Measurements from ENCODE around the gene CPOX. TPM values are rescaled to one million over a fixed set of nuclear protein-coding genes. Genes with fewer than 3 reads are reported as not detected.

Gene CPOX
- total RNA-seq, 2 donors from 2014 or later: 36.5 to 36.7 TPM

GRCh38 chr3:98588065-98588464 lies 5.3 kb downstream of the CPOX start:
- Mint-ChIP-seq H3K36me3 (ENCODE audit: insufficient read depth in 2 of 2) (peaks cover 7 to 25% of the 10 kb centered on the region in 2 donors), H3K27ac (peak overlapping the region; percentile 39), H3K4me3 (no peak overlapping the region), H3K27me3 (ENCODE audit: low read depth) (no peaks in the 10 kb centered on the region), H3K4me1 (ENCODE audit: low read depth) (peaks cover 40% of the 10 kb centered on the region), H3K9me3 (no peaks in the 10 kb centered on the region)
- DNase-seq (no peak), ATAC-seq (replicated peaks in 1 of 2) (no peak)

GRCh38 chr3:98587654-98588053 lies 5.8 kb downstream of the CPOX start:
- peaks cover 7 to 23% of the 10 kb centered on the region in 2 donors for H3K36me3 Mint-ChIP-seq (ENCODE audit: insufficient read depth in 2 of 2)
- no peak for DNase-seq
- no peaks in the 10 kb centered on the region for H3K27me3 Mint-ChIP-seq (ENCODE audit: low read depth)
- no peaks in the 10 kb centered on the region for H3K9me3 Mint-ChIP-seq
- H3K4me3 Mint-ChIP-seq: no peak overlapping the region
- peaks cover 37% of the 10 kb centered on the region for H3K4me1 Mint-ChIP-seq (ENCODE audit: low read depth)
- ATAC-seq (replicated peaks in 1 of 2): no peak
- no peak overlapping the region for H3K27ac Mint-ChIP-seq

GRCh38 chr3:98584547-98584946 lies 8.9 kb downstream of the CPOX start:
- Mint-ChIP-seq H3K9me3 (no peaks in the 10 kb centered on the region), H3K27me3 (ENCODE audit: low read depth) (no peaks in the 10 kb centered on the region), H3K4me1 (ENCODE audit: low read depth) (peaks cover 21% of the 10 kb centered on the region), H3K27ac (no peak overlapping the region), H3K36me3 (ENCODE audit: insufficient read depth in 2 of 2) (peaks cover 2 to 25% of the 10 kb centered on the region in 2 donors), H3K4me3 (no peak overlapping the region)
- DNase-seq (no peak), ATAC-seq (replicated peaks in 1 of 2) (no peak)

- ATAC-seq (replicated peaks in 1 of 2): no peak
- Mint-ChIP-seq H3K36me3 (ENCODE audit: insufficient read depth in 2 of 2) (peaks cover 2 to 24% of the 10 kb centered on the region in 2 donors), H3K27ac (peak overlapping the region; percentile 74), H3K9me3 (no peaks in the 10 kb centered on the region), H3K4me1 (ENCODE audit: low read depth) (peaks cover 18% of the 10 kb centered on the region), H3K27me3 (ENCODE audit: low read depth) (no peaks in the 10 kb centered on the region), H3K4me3 (no peak overlapping the region)
- DNase-seq: no peak
Measured at GRCh38 chr3:98583766-98584165, 9.6 kb downstream of the CPOX start.

- no peak overlapping the region for H3K27ac Mint-ChIP-seq
- no peaks in the 10 kb centered on the region for H3K27me3 Mint-ChIP-seq (ENCODE audit: low read depth)
- no peak overlapping the region for H3K4me3 Mint-ChIP-seq
- peaks cover 8 to 26% of the 10 kb centered on the region in 2 donors for H3K36me3 Mint-ChIP-seq (ENCODE audit: insufficient read depth in 2 of 2)
- no peak for DNase-seq
- ATAC-seq (replicated peaks in 1 of 2): no peak
- H3K9me3 Mint-ChIP-seq: no peaks in the 10 kb centered on the region
- peaks cover 34% of the 10 kb centered on the region for H3K4me1 Mint-ChIP-seq (ENCODE audit: low read depth)
Measured at GRCh38 chr3:98582042-98582441, 11.4 kb downstream of the CPOX start.

GRCh38 chr3:98581474-98581873 lies 11.9 kb downstream of the CPOX start:
- H3K4me3 Mint-ChIP-seq: no peak overlapping the region
- H3K27ac Mint-ChIP-seq: no peak overlapping the region
- no peaks in the 10 kb centered on the region for H3K27me3 Mint-ChIP-seq (ENCODE audit: low read depth)
- ATAC-seq (replicated peaks in 1 of 2): no peak
- H3K4me1 Mint-ChIP-seq (ENCODE audit: low read depth): peaks cover 39% of the 10 kb centered on the region
- DNase-seq: no peak
- H3K9me3 Mint-ChIP-seq: no peaks in the 10 kb centered on the region
- peaks cover 12 to 32% of the 10 kb centered on the region in 2 donors for H3K36me3 Mint-ChIP-seq (ENCODE audit: insufficient read depth in 2 of 2)

- Mint-ChIP-seq H3K27me3 (ENCODE audit: low read depth) (no peaks in the 10 kb centered on the region), H3K4me1 (ENCODE audit: low read depth) (peaks cover 39% of the 10 kb centered on the region), H3K36me3 (ENCODE audit: insufficient read depth in 2 of 2) (peaks cover 16 to 34% of the 10 kb centered on the region in 2 donors), H3K9me3 (peaks cover 0 to 3% of the 10 kb centered on the region in 2 donors), H3K4me3 (no peak overlapping the region), H3K27ac (no peak overlapping the region)
- ATAC-seq (replicated peaks in 1 of 2) (no peak), DNase-seq (no peak)
Measured at GRCh38 chr3:98580401-98581386, 12.7 kb downstream of the CPOX start.

GRCh38 chr3:98577178-98577895 lies 16.1 kb downstream of the CPOX start:
- Mint-ChIP-seq H3K4me1 (ENCODE audit: low read depth) (peaks cover 46% of the 10 kb centered on the region), H3K27ac (peak overlapping the region; percentile 7), H3K36me3 (ENCODE audit: insufficient read depth in 2 of 2) (peaks cover 16 to 31% of the 10 kb centered on the region in 2 donors), H3K9me3 (peaks cover 0 to 3% of the 10 kb centered on the region in 2 donors), H3K27me3 (ENCODE audit: low read depth) (no peaks in the 10 kb centered on the region), H3K4me3 (no peak overlapping the region)
- DNase-seq: no peak
- peak in 1 of 2 donors; percentile 22 for ATAC-seq (replicated peaks in 1 of 2)

GRCh38 chr3:98574132-98574531 lies 19.3 kb downstream of the CPOX start:
- peak overlapping the region; percentile 94 for H3K27ac Mint-ChIP-seq
- H3K9me3 Mint-ChIP-seq: peaks cover 0 to 6% of the 10 kb centered on the region in 2 donors
- peak overlapping the region; percentile 56 to 88 for H3K4me3 Mint-ChIP-seq
- H3K27me3 Mint-ChIP-seq (ENCODE audit: low read depth): no peaks in the 10 kb centered on the region
- peaks cover 54% of the 10 kb centered on the region for H3K4me1 Mint-ChIP-seq (ENCODE audit: low read depth)
- H3K36me3 Mint-ChIP-seq (ENCODE audit: insufficient read depth in 2 of 2): peaks cover 20 to 27% of the 10 kb centered on the region in 2 donors
- peak; percentile 96 for ATAC-seq (replicated peaks in 1 of 2)
- peak; percentile 48 to 54 for DNase-seq

- H3K9me3 Mint-ChIP-seq: peaks cover 0 to 6% of the 10 kb centered on the region in 2 donors
- no peak for DNase-seq
- H3K27ac Mint-ChIP-seq: peak overlapping the region; percentile 94
- peaks cover 20 to 25% of the 10 kb centered on the region in 2 donors for H3K36me3 Mint-ChIP-seq (ENCODE audit: insufficient read depth in 2 of 2)
- peak in 1 of 2 donors; percentile 39 for ATAC-seq (replicated peaks in 1 of 2)
- no peaks in the 10 kb centered on the region for H3K27me3 Mint-ChIP-seq (ENCODE audit: low read depth)
- H3K4me3 Mint-ChIP-seq: peak overlapping the region; percentile 52 to 87
- peaks cover 57% of the 10 kb centered on the region for H3K4me1 Mint-ChIP-seq (ENCODE audit: low read depth)
Measured at GRCh38 chr3:98573181-98573728, 20.2 kb downstream of the CPOX start.

- peaks cover 75% of the 10 kb centered on the region for H3K4me1 Mint-ChIP-seq (ENCODE audit: low read depth)
Measured at GRCh38 chr3:98568402-98568801, 25.0 kb downstream of the CPOX start.

GRCh38 chr3:98567666-98568270 lies 25.6 kb downstream of the CPOX start:
- Mint-ChIP-seq H3K4me3 (peak overlapping the region; percentile 9 to 63), H3K4me1 (ENCODE audit: low read depth) (peaks cover 75% of the 10 kb centered on the region), H3K27ac (peak overlapping the region; percentile 86)

More at GRCh38 chr3:98568402-98568801, 25.0 kb downstream of the CPOX start:
- H3K9me3 Mint-ChIP-seq: peaks cover 0 to 6% of the 10 kb centered on the region in 2 donors
- H3K27ac Mint-ChIP-seq: peak overlapping the region; percentile 86
- H3K27me3 Mint-ChIP-seq (ENCODE audit: low read depth): no peaks in the 10 kb centered on the region
- ATAC-seq (replicated peaks in 1 of 2) (no peak), DNase-seq (no peak)
- H3K36me3 Mint-ChIP-seq (ENCODE audit: insufficient read depth in 2 of 2): peaks cover 3 to 7% of the 10 kb centered on the region in 2 donors
- peak overlapping the region; percentile 9 to 63 for H3K4me3 Mint-ChIP-seq

More at GRCh38 chr3:98567666-98568270, 25.6 kb downstream of the CPOX start:
- H3K27me3 Mint-ChIP-seq (ENCODE audit: low read depth): no peaks in the 10 kb centered on the region
- peaks cover 3 to 7% of the 10 kb centered on the region in 2 donors for H3K36me3 Mint-ChIP-seq (ENCODE audit: insufficient read depth in 2 of 2)
- H3K9me3 Mint-ChIP-seq: peaks cover 0 to 6% of the 10 kb centered on the region in 2 donors
- peak; percentile 61 to 63 for ATAC-seq (replicated peaks in 1 of 2)
- peak; percentile 46 to 47 for DNase-seq

Measured in activated T-cell treated with anti-CD3 and anti-CD28 coated beads, Interleukin-2, amount 50 U/mL, for 72 hours (primary cell).